OCI-LY7 (cell line): Measurements from ENCODE around the gene TMEM217. TPM values are rescaled to one million over a fixed set of nuclear protein-coding genes. Genes with fewer than 3 reads are reported as not detected.
"Not testable (repeated sequence)": the region's sequence is repeated elsewhere in the genome, so short reads cannot be mapped to it uniquely, and the experiment has no call there.

Experiments used
- BruUV-seq: library from RNA; stranded (reverse); fragments of 400-500 nt; replicated peaks from 2 replicates; lab custom pipeline; 2021; lab: Mats Ljungman, UMichigan
- CTCF ChIA-PET: fragments of 300-600 bp; sonication (Branson Sonifier 250); formaldehyde crosslinking; loops from one replicate; lab custom pipeline; 2022; ENCODE audit warnings: antibody characterized with exemption; ENCODE audit not compliant: unreplicated experiment; lab: Charles Lee
- POLR2A ChIA-PET: fragments of 300-600 bp; sonication (Branson Sonifier 250); formaldehyde crosslinking; loops from one replicate; lab custom pipeline; 2022; ENCODE audit warnings: antibody characterized with exemption; lab: Charles Lee
- DNase-seq: peaks from one replicate; pipeline ENCODE4 v3.0.0-alpha.2; 2015; ENCODE audit warnings: low spot score
- H2AFZ ChIP-seq: fragments of 200-600 bp; sonication (generic), shearing (Covaris generic); 2 replicates; pipeline ENCODE4 v1.6.1; 2014; ENCODE audit warnings: mild to moderate bottlenecking, antibody characterized with exemption, low read length, moderate library complexity
- H3K27ac ChIP-seq: fragments of 200-600 bp; sonication (generic); 2 replicates; pipeline ENCODE4 v1.5.1; 2014; ENCODE audit warnings: mixed run types, low read depth, mild to moderate bottlenecking, moderate library complexity, low read length, inconsistent platforms; ENCODE audit not compliant: poor library complexity, severe bottlenecking
- H3K36me3 ChIP-seq: fragments of 200-600 bp; sonication (generic); 2 replicates; pipeline ENCODE4 v1.6.1; 2014; ENCODE audit warnings: mild to moderate bottlenecking, antibody characterized with exemption, low read length, moderate library complexity, mixed read lengths; ENCODE audit not compliant: insufficient read depth
- H3K4me1 ChIP-seq: fragments of 200-600 bp; sonication (generic); 2 replicates; pipeline ENCODE4 v1.5.1; 2014; ENCODE audit warnings: mild to moderate bottlenecking, low read length; ENCODE audit not compliant: insufficient read depth, poor library complexity, severe bottlenecking
- H3K4me2 ChIP-seq: fragments of 200-600 bp; sonication (generic); 2 replicates; pipeline ENCODE4 v1.6.1; 2014; ENCODE audit warnings: mild to moderate bottlenecking, low read length
- H3K4me3 ChIP-seq: fragments of 200-600 bp; sonication (generic); 2 replicates; pipeline ENCODE4 v1.5.1; 2014; ENCODE audit warnings: mild to moderate bottlenecking, low read depth, low read length; ENCODE audit not compliant: poor library complexity, severe bottlenecking
- H3K79me2 ChIP-seq: fragments of 200-600 bp; sonication (generic); 2 replicates; pipeline ENCODE4 v1.6.1; 2016; ENCODE audit warnings: low read depth, mild to moderate bottlenecking, low read length, moderate library complexity, mixed read lengths; ENCODE audit not compliant: insufficient read depth
- H3K9me2 ChIP-seq: fragments of 200-600 bp; sonication (generic); 2 replicates; pipeline ENCODE4 v1.6.1; 2016; ENCODE audit warnings: mild to moderate bottlenecking, low read length, mixed read lengths; ENCODE audit not compliant: insufficient read depth
- H3K9me3 ChIP-seq: fragments of 200-600 bp; sonication (generic); 2 replicates; pipeline ENCODE4 v1.6.1; 2014; ENCODE audit warnings: mild to moderate bottlenecking, mixed run types, low read length, mixed read lengths
- H4K20me1 ChIP-seq: fragments of 200-600 bp; sonication (generic); 2 replicates; pipeline ENCODE4 v1.6.1; 2014; ENCODE audit warnings: mild to moderate bottlenecking, antibody characterized with exemption, low read length, moderate library complexity, mixed read lengths; ENCODE audit not compliant: insufficient read depth
- CTCF ChIP-seq: fragments of 200-600 bp; sonication (generic); conservative IDR thresholded peaks from 2 replicates; pipeline ENCODE4 v1.5.1; 2014; ENCODE audit warnings: mild to moderate bottlenecking, antibody characterized with exemption, low read length, moderate library complexity, mixed read lengths
- EZH2phosphoT487 ChIP-seq: fragments of 200-600 bp; sonication (generic); IDR thresholded peaks from 2 replicates; pipeline ENCODE4 v1.6.1; 2018; ENCODE audit warnings: low read depth, borderline replicate concordance, mild to moderate bottlenecking, mixed run types, antibody characterized with exemption, low read length, moderate library complexity, mixed read lengths
- intact Hi-C: fragments of 100-400 bp; cut with micrococcal nuclease; formaldehyde crosslinking; loops from one replicate; pipeline ENCODE4 v1.10.0; 2022; ENCODE audit not compliant: unreplicated experiment
- total RNA-seq, 2 experiments: library from RNA; depleted of rRNA in 1 of 2; stranded (reverse); fragments of >200 nt in 1 of 2; shearing (Covaris generic) in 1 of 2; gene quantifications; 2 replicates each; pipeline ENCODE4 v1.2.3, GENCODE V29; 2014 to 2022

The TMEM217 gene
- total RNA-seq, 2 experiments from 2014 or later: 0.34 TPM; not detected in 1

DNA sequence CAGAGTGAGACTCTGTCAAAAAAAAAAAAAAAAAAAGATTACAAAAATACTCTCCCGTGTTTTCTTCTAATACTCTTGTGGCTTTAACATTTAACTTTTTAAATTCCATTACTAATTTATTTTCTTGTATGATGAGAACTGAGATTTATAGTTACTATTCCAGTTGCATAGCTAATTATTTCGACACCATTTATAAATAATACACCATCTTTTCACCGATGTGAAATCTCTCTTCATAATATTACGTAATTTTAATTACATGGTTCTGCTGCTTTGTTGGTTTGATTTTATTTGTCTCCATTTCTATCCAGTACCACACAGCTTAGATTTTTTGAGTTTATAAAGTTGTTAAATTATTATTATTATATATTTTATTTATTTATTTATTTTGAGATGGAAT, 42.0 kb upstream of the TMEM217 start:
- TF ChIP-seq EZH2phosphoT487 (no peak), CTCF (no peak)
- Histone ChIP-seq H4K20me1 (no peaks in the 10 kb centered on the region), H3K36me3 (peaks cover 19% of the 10 kb centered on the region), H2AFZ (no peak overlapping the region), H3K9me3 (no peaks in the 10 kb centered on the region), H3K79me2 (no peaks in the 10 kb centered on the region), H3K9me2 (no peaks in the 10 kb centered on the region), H3K4me2 (no peak overlapping the region), H3K4me1 (no peaks in the 10 kb centered on the region), H3K4me3 (no peak overlapping the region), H3K27ac (no peak overlapping the region)
- BruUV-seq: no TSS peak
- DNase-seq: no peak
- POLR2A ChIA-PET: interaction anchor here (1.0 kb wide), 1 partner anchor 10 kb away, joined by 4 read pairs; no protein-coding TSS in a partner anchor
- CTCF ChIA-PET: interaction anchor here (0.6 kb wide), 1 partner anchor 25 kb away, joined by 3 read pairs; no protein-coding TSS in a partner anchor
- intact Hi-C loops: no loop called here

GRCh38 chr6:37298958-37299357, 41.0 kb upstream of the TMEM217 start:
- Histone ChIP-seq H3K4me3 (no peak overlapping the region), H3K9me3 (no peaks in the 10 kb centered on the region), H2AFZ (no peak overlapping the region), H3K36me3 (peaks cover 24% of the 10 kb centered on the region), H3K4me1 (no peaks in the 10 kb centered on the region), H3K27ac (no peak overlapping the region), H3K79me2 (no peaks in the 10 kb centered on the region), H4K20me1 (no peaks in the 10 kb centered on the region), H3K9me2 (no peaks in the 10 kb centered on the region), H3K4me2 (no peak overlapping the region)
- CTCF ChIA-PET: no interaction called here
- no peak for DNase-seq
- no TSS peak for BruUV-seq
- intact Hi-C loops: no loop called here
- POLR2A ChIA-PET: interaction anchor here (0.7 kb wide), 1 partner anchor 70 kb away, joined by 7 read pairs; no protein-coding TSS in a partner anchor
- no peak for TF ChIP-seq CTCF
- TF ChIP-seq EZH2phosphoT487: no peak

- H3K9me2 ChIP-seq, H3K27ac ChIP-seq, H3K4me3 ChIP-seq, CTCF ChIA-PET, H3K4me1 ChIP-seq, H3K79me2 ChIP-seq, H3K9me3 ChIP-seq, H3K4me2 ChIP-seq, DNase-seq, H4K20me1 ChIP-seq, POLR2A ChIA-PET, H2AFZ ChIP-seq, BruUV-seq, intact Hi-C loops: not testable (repeated sequence)
- H3K36me3 ChIP-seq: peaks cover 25% of the 10 kb centered on the region
Observed at GRCh38 chr6:37297637-37298036, 39.7 kb upstream of the TMEM217 start.
